ENCODE data around the gene CHRNA1.

Gene CHRNA1

GRCh38 chr2:174789001-174789400 is 24.7 kb upstream of the CHRNA1 start:
- Histone ChIP-seq H3K4me1 (peaks cover 29% of the 10 kb centered on the region), H3K27me3 (ENCODE audit: low read depth) (no peaks in the 10 kb centered on the region), H3K9me3 (no peaks in the 10 kb centered on the region), H3K4me3 (no peak overlapping the region), H3K36me3 (replicated peaks) (no peaks in the 10 kb centered on the region)
- in situ Hi-C loops (cut with MboI; ENCODE audit: low sequenced_read_pairs) = no loop called here
- DNase-seq (ENCODE audit: low spot score in 2 of 2) = no peak

DNA sequence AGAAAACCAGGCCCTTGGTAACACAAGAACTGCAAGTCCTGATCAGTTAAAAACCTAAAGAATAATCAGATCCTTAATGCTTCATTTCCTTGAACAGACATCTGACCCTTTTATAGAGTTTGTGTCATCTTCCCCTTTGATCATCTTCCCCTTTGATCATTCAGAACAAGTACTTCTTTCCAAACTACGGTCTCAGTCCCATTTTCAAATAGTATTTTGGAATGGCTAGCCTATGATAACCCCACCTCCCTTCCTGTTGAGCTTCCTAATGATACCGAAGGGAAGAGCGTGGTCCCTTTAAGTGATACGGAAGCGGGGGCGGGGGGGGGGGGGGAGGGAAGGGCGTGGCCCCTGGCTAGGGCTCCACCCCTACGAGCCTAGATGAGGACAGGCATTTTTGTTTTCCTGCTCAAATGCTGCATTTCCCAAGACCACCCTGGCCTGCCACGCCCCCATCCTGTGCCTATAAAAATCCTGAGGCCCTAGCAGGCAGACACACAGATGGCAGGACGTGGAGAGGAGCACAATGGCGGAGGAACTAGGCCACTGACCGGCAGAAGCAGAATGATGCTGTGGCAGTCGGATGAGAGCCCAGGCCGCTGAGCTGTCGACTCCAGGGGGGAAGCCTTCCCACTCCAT is 24.1 kb upstream of the CHRNA1 start:
- peak; percentile 28 to 86 for DNase-seq (ENCODE audit: low spot score in 2 of 2)
- no peaks in the 10 kb centered on the region for H3K27me3 ChIP-seq (ENCODE audit: low read depth)

DNA sequence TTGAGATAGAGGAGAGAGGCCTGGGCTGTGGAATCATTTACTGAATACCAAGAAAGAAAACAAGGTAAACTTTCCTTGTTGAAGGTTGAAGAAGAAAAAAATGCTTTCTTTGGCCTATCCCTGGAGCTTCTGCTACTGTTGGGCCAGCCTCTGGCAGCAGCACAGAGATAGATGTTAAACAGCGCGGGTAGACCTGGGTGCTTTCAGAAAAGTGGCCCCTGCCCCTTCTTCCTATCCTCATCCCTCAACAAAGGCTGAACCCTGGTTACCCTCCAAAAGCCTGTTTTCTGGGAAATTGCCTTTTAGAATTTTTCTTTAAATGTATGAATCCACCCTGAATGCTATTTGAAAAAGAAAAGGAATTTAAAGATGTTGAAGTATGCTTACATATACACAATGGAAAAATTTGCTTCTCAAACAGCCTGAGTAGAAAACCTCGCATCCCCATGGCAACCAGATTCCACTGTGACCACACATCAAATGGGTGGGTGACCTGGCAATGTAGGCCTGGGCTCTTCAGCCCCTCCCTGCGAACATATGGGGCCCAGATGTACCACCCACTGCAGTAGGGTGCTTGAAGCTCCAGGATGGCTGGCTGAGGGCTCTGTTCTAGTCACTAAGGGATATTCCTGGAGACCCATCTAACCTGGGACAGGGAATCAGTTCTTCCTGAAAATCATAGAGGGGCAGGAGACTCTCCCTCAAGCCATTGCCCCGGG is 23.4 kb upstream of the CHRNA1 start:
- Histone ChIP-seq H3K4me1 (peaks cover 23% of the 10 kb centered on the region), H3K27me3 (ENCODE audit: low read depth) (no peaks in the 10 kb centered on the region), H3K36me3 (replicated peaks) (no peaks in the 10 kb centered on the region), H3K9me3 (no peaks in the 10 kb centered on the region), H3K4me3 (no peak overlapping the region)
- DNase-seq (ENCODE audit: low spot score in 2 of 2) = peak; percentile 98 to 100
- in situ Hi-C loops (cut with MboI; ENCODE audit: low sequenced_read_pairs) = no loop called here

More for the DNA sequence above, 24.1 kb upstream of the CHRNA1 start:
- Histone ChIP-seq H3K4me1 (peaks cover 29% of the 10 kb centered on the region), H3K9me3 (no peaks in the 10 kb centered on the region), H3K36me3 (replicated peaks) (no peaks in the 10 kb centered on the region), H3K4me3 (no peak overlapping the region)
- in situ Hi-C loops (cut with MboI; ENCODE audit: low sequenced_read_pairs) = no loop called here

DNA sequence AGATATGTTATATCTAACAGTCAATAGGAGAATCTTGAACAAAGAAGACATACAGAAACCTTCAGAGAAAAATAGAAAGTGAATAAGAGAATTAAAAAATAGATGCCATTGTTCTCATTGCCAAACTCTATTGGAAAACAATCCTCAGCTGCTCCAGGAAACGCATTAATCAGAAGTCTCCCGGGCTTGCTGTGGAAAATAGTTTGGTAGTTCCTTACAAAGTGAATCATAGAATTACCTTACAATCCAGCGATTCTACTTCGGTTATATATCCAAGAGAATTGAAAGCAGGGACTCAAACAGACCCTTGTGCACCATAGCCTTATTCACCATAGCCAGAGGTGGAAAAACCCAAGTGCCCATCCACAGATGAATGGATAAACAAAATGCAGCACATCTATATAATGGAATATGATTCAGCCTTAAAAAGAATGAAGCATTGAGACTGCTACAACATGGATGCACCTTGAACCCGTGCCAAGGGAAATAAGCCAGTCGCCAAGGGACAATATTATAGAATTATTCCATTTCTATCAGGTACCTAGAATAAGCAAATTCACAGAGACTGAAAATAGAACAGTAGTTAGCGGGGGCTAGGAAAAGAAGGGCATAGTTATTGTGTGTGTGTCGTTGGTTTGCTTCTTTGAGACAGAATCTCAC is 21.9 kb upstream of the CHRNA1 start:
- Histone ChIP-seq H3K9me3 (no peaks in the 10 kb centered on the region), H3K4me3 (no peak overlapping the region), H3K36me3 (replicated peaks) (no peaks in the 10 kb centered on the region), H3K27me3 (ENCODE audit: low read depth) (no peaks in the 10 kb centered on the region), H3K4me1 (peaks cover 15% of the 10 kb centered on the region)
- DNase-seq (ENCODE audit: low spot score in 2 of 2) = no peak
- in situ Hi-C loops (cut with MboI; ENCODE audit: low sequenced_read_pairs) = no loop called here

DNA sequence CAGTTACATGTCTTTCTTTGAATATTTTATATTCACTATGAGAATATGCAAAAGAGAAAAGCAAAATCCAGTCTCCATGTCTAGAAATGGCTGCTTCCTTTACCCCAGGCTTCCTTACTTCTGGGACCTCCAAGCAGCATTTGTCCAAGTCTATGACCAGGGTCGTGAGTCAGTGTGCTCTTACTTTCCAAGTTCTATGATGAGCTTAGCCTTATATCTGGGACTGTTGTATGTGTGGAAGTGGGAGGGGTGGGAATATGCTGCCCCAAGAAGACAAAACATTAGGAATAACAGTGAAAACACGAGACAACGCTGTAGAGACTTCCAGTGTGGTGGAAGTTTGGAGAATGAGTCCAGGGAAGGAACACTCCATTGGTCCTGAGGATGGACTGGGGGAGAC is 21.2 kb upstream of the CHRNA1 start:
- in situ Hi-C loops (cut with MboI; ENCODE audit: low sequenced_read_pairs) = no loop called here
- DNase-seq (ENCODE audit: low spot score in 2 of 2) = no peak
- no peaks in the 10 kb centered on the region for H3K27me3 ChIP-seq (ENCODE audit: low read depth)
- no peaks in the 10 kb centered on the region for H3K36me3 ChIP-seq (replicated peaks)
- H3K9me3 ChIP-seq = no peaks in the 10 kb centered on the region
- H3K4me1 ChIP-seq = peaks cover 15% of the 10 kb centered on the region
- H3K4me3 ChIP-seq = no peak overlapping the region

- no peak overlapping the region for H3K4me3 ChIP-seq
- in situ Hi-C loops (cut with MboI; ENCODE audit: low sequenced_read_pairs) = no loop called here
- peaks cover 15% of the 10 kb centered on the region for H3K4me1 ChIP-seq
- no peaks in the 10 kb centered on the region for H3K9me3 ChIP-seq
- DNase-seq (ENCODE audit: low spot score in 2 of 2) = no peak
- H3K36me3 ChIP-seq (replicated peaks) = no peaks in the 10 kb centered on the region
- no peaks in the 10 kb centered on the region for H3K27me3 ChIP-seq (ENCODE audit: low read depth)
These were observed 20.6 kb upstream of the CHRNA1 start for GRCh38 chr2:174784909-174785308.

DNA sequence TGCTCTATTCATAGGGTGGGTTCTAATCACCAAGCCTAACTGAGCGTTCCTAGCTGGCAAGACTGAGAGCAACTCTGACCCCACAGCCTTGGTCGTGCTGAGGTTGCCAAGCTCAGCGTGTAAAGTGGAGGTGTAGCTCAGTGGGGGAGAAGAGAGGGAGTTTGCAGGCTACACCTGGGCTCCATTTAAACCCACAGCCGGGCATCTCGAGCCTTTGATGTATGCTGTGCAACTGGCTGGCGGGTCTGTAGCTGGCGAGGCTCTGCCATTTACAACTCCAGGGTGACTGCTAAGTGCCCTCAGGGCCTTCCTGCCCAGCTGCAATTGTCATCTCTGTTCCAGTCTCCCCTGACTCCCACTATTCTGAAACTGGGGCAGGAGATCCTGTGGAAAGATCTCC is 20.0 kb upstream of the CHRNA1 start:
- in situ Hi-C loops (cut with MboI; ENCODE audit: low sequenced_read_pairs) = no loop called here
- no peak for DNase-seq (ENCODE audit: low spot score in 2 of 2)
- Histone ChIP-seq H3K4me3 (no peak overlapping the region), H3K36me3 (replicated peaks) (no peaks in the 10 kb centered on the region), H3K9me3 (no peaks in the 10 kb centered on the region), H3K27me3 (ENCODE audit: low read depth) (no peaks in the 10 kb centered on the region), H3K4me1 (peaks cover 15% of the 10 kb centered on the region)

DNA sequence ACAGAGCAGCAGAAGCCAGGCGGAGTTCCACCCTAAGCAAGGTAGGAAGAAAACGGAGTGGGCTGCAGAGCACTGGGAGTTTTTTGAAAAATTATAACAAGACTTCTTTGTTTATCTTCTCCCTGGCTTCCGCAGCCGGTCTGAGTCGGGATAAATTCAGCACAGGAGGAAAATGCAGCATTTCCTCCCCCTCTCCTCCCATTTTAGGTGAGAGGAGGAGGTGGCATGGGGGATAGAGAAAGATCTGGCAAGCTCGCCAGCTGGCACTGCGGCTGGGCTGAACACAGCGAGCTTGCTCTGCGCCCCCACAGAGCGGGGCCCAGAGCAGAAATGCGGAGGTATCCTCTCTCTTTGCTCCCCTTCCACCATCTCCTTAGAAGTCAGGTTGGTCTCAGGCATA is 17.7 kb upstream of the CHRNA1 start:
- Histone ChIP-seq H3K27me3 (ENCODE audit: low read depth) (no peaks in the 10 kb centered on the region), H3K4me3 (no peak overlapping the region), H3K4me1 (peaks cover under 1% of the 10 kb centered on the region), H3K9me3 (no peaks in the 10 kb centered on the region), H3K36me3 (replicated peaks) (no peaks in the 10 kb centered on the region)
- in situ Hi-C loops (cut with MboI; ENCODE audit: low sequenced_read_pairs) = no loop called here
- no peak for DNase-seq (ENCODE audit: low spot score in 2 of 2)

DNA sequence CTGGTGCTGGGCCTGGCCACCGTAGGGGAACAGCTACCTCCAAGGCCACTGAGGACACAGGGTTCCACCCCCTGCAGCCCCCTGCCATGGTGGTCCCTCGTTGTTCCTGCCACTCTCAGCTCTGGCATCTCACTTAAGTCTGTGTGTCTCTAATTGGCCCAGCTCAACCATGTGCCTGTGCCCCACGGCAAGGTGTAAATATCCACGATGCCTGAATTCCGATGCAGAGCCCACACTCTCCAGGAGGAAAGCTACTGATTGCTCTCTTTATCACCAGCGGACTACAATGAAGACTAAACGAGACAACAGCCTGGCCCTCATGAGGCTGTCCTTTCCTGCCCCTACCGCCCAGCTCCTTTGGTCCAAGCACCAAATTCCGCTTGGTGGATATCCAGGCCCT is 17.0 kb upstream of the CHRNA1 start:
- no peaks in the 10 kb centered on the region for H3K9me3 ChIP-seq
- H3K27me3 ChIP-seq (ENCODE audit: low read depth) = no peaks in the 10 kb centered on the region
- no peak overlapping the region for H3K4me3 ChIP-seq
- no peaks in the 10 kb centered on the region for H3K36me3 ChIP-seq (replicated peaks)
- in situ Hi-C loops (cut with MboI; ENCODE audit: low sequenced_read_pairs) = no loop called here
- DNase-seq (ENCODE audit: low spot score in 2 of 2) = no peak
- H3K4me1 ChIP-seq = no peaks in the 10 kb centered on the region

GRCh38 chr2:174780856-174781255 is 16.6 kb upstream of the CHRNA1 start:
- H3K27me3 ChIP-seq (ENCODE audit: low read depth) = no peaks in the 10 kb centered on the region
- in situ Hi-C loops (cut with MboI; ENCODE audit: low sequenced_read_pairs) = no loop called here

GRCh38 chr2:174780191-174780840 is 16.0 kb upstream of the CHRNA1 start:
- Histone ChIP-seq H3K4me3 (no peak overlapping the region), H3K36me3 (replicated peaks) (no peaks in the 10 kb centered on the region), H3K9me3 (no peaks in the 10 kb centered on the region), H3K4me1 (no peaks in the 10 kb centered on the region), H3K27me3 (ENCODE audit: low read depth) (no peaks in the 10 kb centered on the region)
- in situ Hi-C loops (cut with MboI; ENCODE audit: low sequenced_read_pairs) = no loop called here
- DNase-seq (ENCODE audit: low spot score in 2 of 2) = no peak

More at GRCh38 chr2:174780856-174781255, 16.6 kb upstream of the CHRNA1 start:
- DNase-seq (ENCODE audit: low spot score in 2 of 2) = no peak
- Histone ChIP-seq H3K4me1 (no peaks in the 10 kb centered on the region), H3K4me3 (no peak overlapping the region), H3K36me3 (replicated peaks) (no peaks in the 10 kb centered on the region), H3K9me3 (no peaks in the 10 kb centered on the region)

DNA sequence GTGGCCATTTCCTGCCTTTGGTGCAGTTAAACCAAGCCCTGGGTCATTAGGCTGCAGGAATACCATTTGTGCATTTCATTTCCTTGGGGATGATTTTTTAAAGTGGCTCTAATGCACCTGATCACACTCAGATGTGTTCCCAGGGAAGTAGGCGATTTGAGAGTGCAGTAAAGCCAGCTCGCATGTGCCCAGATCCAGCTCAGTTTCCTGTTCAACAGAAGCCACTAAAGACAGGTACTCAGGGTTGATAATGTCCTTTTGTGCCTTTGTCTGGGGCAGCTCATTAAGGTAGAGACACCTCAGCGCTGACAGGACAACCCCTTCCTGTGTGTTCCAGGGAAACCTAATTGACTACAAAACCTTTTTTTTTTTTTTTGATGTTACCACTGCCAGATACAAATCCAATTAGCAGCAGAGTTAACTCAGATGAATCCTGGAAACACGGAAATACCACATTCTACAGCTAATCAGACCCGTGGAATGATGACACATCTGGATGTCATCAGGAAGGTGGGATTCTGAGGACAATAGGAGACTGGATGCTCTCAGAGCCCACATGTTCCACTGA is 15.2 kb upstream of the CHRNA1 start:
- Histone ChIP-seq H3K4me3 (no peak overlapping the region), H3K4me1 (peaks cover 6% of the 10 kb centered on the region), H3K9me3 (no peaks in the 10 kb centered on the region), H3K27me3 (ENCODE audit: low read depth) (no peaks in the 10 kb centered on the region), H3K36me3 (replicated peaks) (no peaks in the 10 kb centered on the region)
- no peak for DNase-seq (ENCODE audit: low spot score in 2 of 2)
- in situ Hi-C loops (cut with MboI; ENCODE audit: low sequenced_read_pairs) = no loop called here

DNA sequence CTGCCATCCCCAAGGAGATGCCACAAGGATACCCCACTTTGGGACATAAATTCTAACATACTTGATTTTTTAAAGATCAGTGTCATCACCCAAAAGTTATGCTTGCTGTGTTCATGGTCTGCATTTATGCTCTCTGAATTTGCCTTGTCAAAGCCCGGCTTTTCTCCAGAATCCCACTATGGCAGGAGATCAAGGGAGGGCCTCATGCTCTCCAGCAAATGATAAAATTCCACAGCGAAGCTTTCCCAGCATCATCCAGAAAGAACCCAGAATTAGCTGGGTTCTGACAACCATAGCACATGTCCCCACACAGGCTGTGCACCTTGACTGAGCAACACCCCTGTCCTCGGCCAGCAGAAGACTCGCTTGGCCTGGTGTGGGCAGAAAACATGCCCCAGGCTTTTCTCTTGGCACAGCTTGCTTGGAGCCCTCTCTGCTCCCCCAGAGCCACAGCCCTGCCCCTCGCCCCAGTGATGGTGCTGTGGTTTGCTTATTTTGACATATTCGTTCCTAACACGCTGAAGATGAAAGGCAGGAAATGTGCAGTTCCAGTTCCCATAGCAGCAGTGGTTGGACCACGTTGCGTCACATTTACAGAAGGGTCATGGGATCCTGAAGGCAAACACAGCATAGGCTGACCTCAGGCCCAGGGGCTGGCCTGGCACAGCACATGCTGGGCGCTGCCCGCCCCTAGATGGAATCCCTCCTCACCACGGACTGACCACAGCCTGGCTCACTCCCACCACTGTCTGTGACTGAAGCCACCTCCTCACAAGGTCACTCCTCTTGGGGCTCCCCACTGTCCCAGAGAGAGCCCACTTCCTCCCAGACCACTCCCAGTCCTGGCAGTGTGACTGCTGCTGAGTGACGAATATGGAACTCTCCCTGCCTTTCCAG is 14.1 kb upstream of the CHRNA1 start:
- in situ Hi-C loops (cut with MboI; ENCODE audit: low sequenced_read_pairs) = no loop called here
- Histone ChIP-seq H3K4me3 (no peak overlapping the region), H3K9me3 (no peaks in the 10 kb centered on the region), H3K27me3 (ENCODE audit: low read depth) (no peaks in the 10 kb centered on the region), H3K36me3 (replicated peaks) (no peaks in the 10 kb centered on the region), H3K4me1 (peaks cover 6% of the 10 kb centered on the region)
- no peak for DNase-seq (ENCODE audit: low spot score in 2 of 2)
